Measurements from ENCODE around the gene AIF1L. TPM values are rescaled to one million over a fixed set of nuclear protein-coding genes. Genes with fewer than 3 reads are reported as not detected.
"Not testable (repeated sequence)": the region's sequence is repeated elsewhere in the genome, so short reads cannot be mapped to it uniquely, and the experiment has no call there.

Gene AIF1L
- polyA plus RNA-seq, 1 donor (not counting 4 experiments of a cell fraction or from before 2014, with no cell fraction given): 1.5 TPM

- TF ChIP-seq, protein P1, sequence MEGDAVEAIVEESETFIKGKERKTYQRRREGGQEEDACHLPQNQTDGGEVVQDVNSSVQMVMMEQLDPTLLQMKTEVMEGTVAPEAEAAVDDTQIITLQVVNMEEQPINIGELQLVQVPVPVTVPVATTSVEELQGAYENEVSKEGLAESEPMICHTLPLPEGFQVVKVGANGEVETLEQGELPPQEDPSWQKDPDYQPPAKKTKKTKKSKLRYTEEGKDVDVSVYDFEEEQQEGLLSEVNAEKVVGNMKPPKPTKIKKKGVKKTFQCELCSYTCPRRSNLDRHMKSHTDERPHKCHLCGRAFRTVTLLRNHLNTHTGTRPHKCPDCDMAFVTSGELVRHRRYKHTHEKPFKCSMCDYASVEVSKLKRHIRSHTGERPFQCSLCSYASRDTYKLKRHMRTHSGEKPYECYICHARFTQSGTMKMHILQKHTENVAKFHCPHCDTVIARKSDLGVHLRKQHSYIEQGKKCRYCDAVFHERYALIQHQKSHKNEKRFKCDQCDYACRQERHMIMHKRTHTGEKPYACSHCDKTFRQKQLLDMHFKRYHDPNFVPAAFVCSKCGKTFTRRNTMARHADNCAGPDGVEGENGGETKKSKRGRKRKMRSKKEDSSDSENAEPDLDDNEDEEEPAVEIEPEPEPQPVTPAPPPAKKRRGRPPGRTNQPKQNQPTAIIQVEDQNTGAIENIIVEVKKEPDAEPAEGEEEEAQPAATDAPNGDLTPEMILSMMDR (optimal IDR thresholded peaks at IDR 0.05 in 1 of 3, IDR thresholded peaks at IDR 0.05 in 1 of 3, conservative IDR thresholded peaks at IDR 0.05 in 1 of 3; ENCODE audit: extremely low read depth in 1 of 3, insufficient read depth in 2 of 3, low read length in 3 of 3): no peak
- no peak for TF ChIP-seq EZH2 (IDR thresholded peaks at IDR 0.05; ENCODE audit: low read length)
- DNase-seq (ENCODE audit: low read depth, low spot score): no peak
- Histone ChIP-seq H3K36me3 (ENCODE audit: control insufficient read depth in 2 of 2, extremely low read depth in 1 of 2, insufficient read depth in 2 of 2, low read length in 2 of 2) (peaks cover 24 to 42% of the 10 kb centered on the region in 2 experiments), H3K4me2 (ENCODE audit: control insufficient read depth, extremely low read depth, insufficient read depth, low read depth, low read length) (no peak overlapping the region), H3K9me1 (ENCODE audit: control insufficient read depth, extremely low read depth, insufficient read depth, low read length) (no peaks in the 10 kb centered on the region), H3K9me3 (ENCODE audit: control insufficient read depth, low read depth, low read length) (no peaks in the 10 kb centered on the region), H3K27me3 (ENCODE audit: control insufficient read depth, extremely low read depth, insufficient read depth, low read length) (no peaks in the 10 kb centered on the region), H3K4me1 (ENCODE audit: control insufficient read depth, extremely low read depth, insufficient read depth, low read length) (no peaks in the 10 kb centered on the region), H4K20me1 (ENCODE audit: control insufficient read depth, extremely low read depth, insufficient read depth, low read length) (no peaks in the 10 kb centered on the region), H3K27ac (ENCODE audit: control insufficient read depth, insufficient read depth, low read length) (no peak overlapping the region), H2AFZ (ENCODE audit: control insufficient read depth, low read length) (no peak overlapping the region), H3K4me3 (ENCODE audit: control insufficient read depth in 2 of 3, extremely low read depth in 1 of 3, insufficient read depth in 2 of 3, low read depth in 1 of 3, low read length in 3 of 3) (no peak overlapping the region), H3K79me2 (ENCODE audit: control insufficient read depth, insufficient read depth, low read length) (no peaks in the 10 kb centered on the region), H3K9ac (ENCODE audit: control insufficient read depth, extremely low read depth, insufficient read depth, low read length) (no peak overlapping the region)
- dilution Hi-C loops (cut with MboI; ENCODE audit: extremely low pct_ligation_motif_present, low sequenced_read_pairs): no loop called here
- FAIRE-seq: no peak
These were observed 53.3 kb downstream of the AIF1L start for GRCh38 chr9:131149688-131150053.

DNA sequence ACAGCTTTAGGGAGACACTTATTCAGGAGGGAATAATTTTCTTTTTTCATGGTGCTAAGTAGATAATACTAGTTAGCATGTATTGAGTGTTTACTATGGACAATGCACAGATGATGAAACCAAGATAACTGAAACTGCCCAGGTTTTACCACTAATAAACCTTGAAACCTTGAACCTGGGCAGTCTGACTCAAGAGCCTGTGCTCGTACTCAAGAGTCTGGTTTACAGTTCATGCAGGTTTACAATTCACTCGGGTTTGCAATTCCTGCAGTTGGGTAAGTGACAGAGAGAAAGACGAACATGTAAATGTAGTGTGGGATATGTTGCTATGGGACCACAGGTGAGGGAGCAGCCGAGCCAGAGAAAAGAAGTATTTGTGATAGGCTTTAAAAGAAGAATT, 57.3 kb downstream of the AIF1L start:
- DNase-seq (ENCODE audit: low read depth, low spot score) (no peak), FAIRE-seq (no peak)
- TF ChIP-seq, protein P1 (optimal IDR thresholded peaks at IDR 0.05 in 1 of 3, IDR thresholded peaks at IDR 0.05 in 1 of 3, conservative IDR thresholded peaks at IDR 0.05 in 1 of 3; ENCODE audit: extremely low read depth in 1 of 3, insufficient read depth in 2 of 3, low read length in 3 of 3): no peak
- TF ChIP-seq EZH2 (IDR thresholded peaks at IDR 0.05; ENCODE audit: low read length): no peak
- dilution Hi-C loops (cut with MboI; ENCODE audit: extremely low pct_ligation_motif_present, low sequenced_read_pairs): no loop called here
- no peaks in the 10 kb centered on the region for H3K4me1 ChIP-seq (ENCODE audit: control insufficient read depth, extremely low read depth, insufficient read depth, low read length)
- no peak overlapping the region for H3K27ac ChIP-seq (ENCODE audit: control insufficient read depth, insufficient read depth, low read length)
- no peaks in the 10 kb centered on the region for H3K27me3 ChIP-seq (ENCODE audit: control insufficient read depth, extremely low read depth, insufficient read depth, low read length)
- H3K36me3 ChIP-seq (ENCODE audit: control insufficient read depth in 2 of 2, extremely low read depth in 1 of 2, insufficient read depth in 2 of 2, low read length in 2 of 2): peaks cover 16 to 27% of the 10 kb centered on the region in 2 experiments
- no peak overlapping the region for H2AFZ ChIP-seq (ENCODE audit: control insufficient read depth, low read length)
- H3K9me3 ChIP-seq (ENCODE audit: control insufficient read depth, low read depth, low read length): no peaks in the 10 kb centered on the region
- H3K79me2 ChIP-seq (ENCODE audit: control insufficient read depth, insufficient read depth, low read length): no peaks in the 10 kb centered on the region
- no peak overlapping the region for H3K4me3 ChIP-seq (ENCODE audit: control insufficient read depth in 2 of 3, extremely low read depth in 1 of 3, insufficient read depth in 2 of 3, low read depth in 1 of 3, low read length in 3 of 3)
- no peaks in the 10 kb centered on the region for H3K9me1 ChIP-seq (ENCODE audit: control insufficient read depth, extremely low read depth, insufficient read depth, low read length)
- H4K20me1 ChIP-seq (ENCODE audit: control insufficient read depth, extremely low read depth, insufficient read depth, low read length): no peaks in the 10 kb centered on the region
- H3K4me2 ChIP-seq (ENCODE audit: control insufficient read depth, extremely low read depth, insufficient read depth, low read depth, low read length): no peak overlapping the region
- H3K9ac ChIP-seq (ENCODE audit: control insufficient read depth, extremely low read depth, insufficient read depth, low read length): no peak overlapping the region

- H3K4me2 ChIP-seq (ENCODE audit: control insufficient read depth, extremely low read depth, insufficient read depth, low read depth, low read length); H3K4me1 ChIP-seq (ENCODE audit: control insufficient read depth, extremely low read depth, insufficient read depth, low read length); H3K36me3 ChIP-seq (ENCODE audit: control insufficient read depth in 2 of 2, extremely low read depth in 1 of 2, insufficient read depth in 2 of 2, low read length in 2 of 2); H2AFZ ChIP-seq (ENCODE audit: control insufficient read depth, low read length); dilution Hi-C loops (cut with MboI; ENCODE audit: extremely low pct_ligation_motif_present, low sequenced_read_pairs); H3K27me3 ChIP-seq (ENCODE audit: control insufficient read depth, extremely low read depth, insufficient read depth, low read length); H3K4me3 ChIP-seq (ENCODE audit: control insufficient read depth in 2 of 3, extremely low read depth in 1 of 3, insufficient read depth in 2 of 3, low read depth in 1 of 3, low read length in 3 of 3); H3K27ac ChIP-seq (ENCODE audit: control insufficient read depth, insufficient read depth, low read length); H3K79me2 ChIP-seq (ENCODE audit: control insufficient read depth, insufficient read depth, low read length); H3K9ac ChIP-seq (ENCODE audit: control insufficient read depth, extremely low read depth, insufficient read depth, low read length); FAIRE-seq; H3K9me1 ChIP-seq (ENCODE audit: control insufficient read depth, extremely low read depth, insufficient read depth, low read length); DNase-seq (ENCODE audit: low read depth, low spot score); H4K20me1 ChIP-seq (ENCODE audit: control insufficient read depth, extremely low read depth, insufficient read depth, low read length); H3K9me3 ChIP-seq (ENCODE audit: control insufficient read depth, low read depth, low read length): not testable (repeated sequence)
These were observed 62.3 kb downstream of the AIF1L start for GRCh38 chr9:131158673-131159072.
